Gastrocnemius medialis (tissue), 4 donors: ENCODE data around the gene NKX1-2. TPM values are rescaled to one million over a fixed set of nuclear protein-coding genes. Genes with fewer than 3 reads are reported as not detected.

ENCODE experiments used
- ATAC-seq, 2 donors: fragments of 150-250 bp; one replicate each; pipeline ENCODE4 v1.9.1; 2016
- DNase-seq, 2 donors: peaks; one replicate each; pipeline ENCODE4 v3.0.0-alpha.2; 2019
- H3K27ac ChIP-seq, 4 donors: fragments of 200-600 bp; sonication (generic); 1 replicate in 1 of 4; 2 replicates in 3 of 4; pipeline ENCODE4 v1.5.1; 2016 to 2018; ENCODE audit warnings: mild to moderate bottlenecking in 2 of 4, moderate library complexity in 1 of 4
- H3K27me3 ChIP-seq, 3 donors: fragments of 200-600 bp; sonication (generic) in 2 of 3; 1 replicate in 1 of 3; 2 replicates in 2 of 3; pipeline versions ENCODE4 v1.5.1 to v1.6.0; 2016 to 2019; ENCODE audit warnings: mild to moderate bottlenecking in 1 of 3, moderate library complexity in 1 of 3
- H3K36me3 ChIP-seq, 2 donors: fragments of 200-600 bp; sonication (generic) in 1 of 2; one replicate each; pipeline ENCODE4 v1.5.1; 2017 to 2018
- H3K4me1 ChIP-seq, 2 donors: fragments of 200-600 bp; sonication (generic) in 1 of 2; one replicate each; pipeline ENCODE4 v1.5.1; 2016 to 2017; ENCODE audit warnings: mild to moderate bottlenecking in 2 of 2
- H3K4me3 ChIP-seq, 4 donors: fragments of 200-600 bp; sonication (generic) in 3 of 4; 1 replicate in 1 of 4; 2 replicates in 3 of 4; pipeline ENCODE4 v1.5.1; 2016 to 2019; ENCODE audit warnings: mild to moderate bottlenecking in 2 of 4
- H3K9me3 ChIP-seq, 3 donors: fragments of 200-600 bp; sonication (generic) in 2 of 3; 1 replicate in 1 of 3; 2 replicates in 2 of 3; pipeline ENCODE4 v1.5.1; 2016 to 2019
- CTCF ChIP-seq, 5 experiments: fragments of 450-650 bp in 3 of 5; fragments of 200-600 bp in 2 of 5; sonication (generic) in 2 of 5; IDR thresholded peaks in 4 of 5; conservative IDR thresholded peaks in 1 of 5; 1 replicate in 4 of 5; 2 replicates in 1 of 5; pipeline ENCODE4 v1.5.1; 2016 to 2019; ENCODE audit warnings: antibody characterized with exemption in 5 of 5, mild to moderate bottlenecking in 3 of 5, moderate library complexity in 3 of 5
- POLR2A ChIP-seq, 2 donors: fragments of 450-650 bp; IDR thresholded peaks; one replicate each; pipeline ENCODE4 v1.6.1; 2017; ENCODE audit warnings: antibody characterized with exemption in 2 of 2, mild to moderate bottlenecking in 2 of 2, moderate library complexity in 2 of 2
- in situ Hi-C, 4 donors: fragments of 200-750 bp; cut with MboI; loops; one replicate each; pipeline versions ENCODE4 v1.15.0 to v1.8.0; 2017; ENCODE audit warnings: low sequenced_read_pairs in 4 of 4
- intact Hi-C: fragments of 100-400 bp; cut with DNase I; formaldehyde crosslinking; loops from one replicate; pipeline ENCODE4 v1.15.1; 2023; ENCODE audit warnings: low total_unique reads
- total RNA-seq, 4 donors: library from RNA; depleted of rRNA; stranded (reverse); fragments of >200 nt; gene quantifications; one replicate each; pipeline versions ENCODE4 v1.1.0 to v1.2.3, GENCODE V29; 2016

Gene NKX1-2
- total RNA-seq, 4 donors from 2014 or later: not detected

- Histone ChIP-seq H3K36me3 (no peaks in the 10 kb centered on the region), H3K4me1 (no peaks in the 10 kb centered on the region), H3K4me3 (no peak overlapping the region), H3K9me3 (no peaks in the 10 kb centered on the region), H3K27ac (no peak overlapping the region), H3K27me3 (peaks cover 0 to 10% (median 6%) of the 10 kb centered on the region in 3 donors)
- intact Hi-C loops (no loop called here), in situ Hi-C loops (no loop called here)
- no peak for DNase-seq
- no peak for TF ChIP-seq POLR2A (IDR thresholded peaks at IDR 0.05)
- no peak for TF ChIP-seq CTCF (IDR thresholded peaks at IDR 0.05 in 4 of 5, conservative IDR thresholded peaks at IDR 0.05 in 1 of 5)
- ATAC-seq: no peak
Measured at GRCh38 chr10:124459395-124459794, 9.6 kb upstream of the NKX1-2 start.

- ATAC-seq: no peak
- in situ Hi-C loops: no loop called here
- TF ChIP-seq POLR2A (IDR thresholded peaks at IDR 0.05): no peak
- TF ChIP-seq CTCF (IDR thresholded peaks at IDR 0.05 in 4 of 5, conservative IDR thresholded peaks at IDR 0.05 in 1 of 5): no peak
Measured at GRCh38 chr10:124458889-124459288, 9.1 kb upstream of the NKX1-2 start.

GRCh38 chr10:124458473-124458872 is 8.6 kb upstream of the NKX1-2 start:
- peaks cover 1 to 17% (median 16%) of the 10 kb centered on the region in 3 donors for H3K27me3 ChIP-seq
- no peak overlapping the region for H3K4me3 ChIP-seq
- H3K36me3 ChIP-seq: no peaks in the 10 kb centered on the region
- TF ChIP-seq POLR2A (IDR thresholded peaks at IDR 0.05) (no peak), CTCF (IDR thresholded peaks at IDR 0.05 in 4 of 5, conservative IDR thresholded peaks at IDR 0.05 in 1 of 5) (no peak)
- no peaks in the 10 kb centered on the region for H3K4me1 ChIP-seq
- intact Hi-C loops (no loop called here), in situ Hi-C loops (no loop called here)
- no peaks in the 10 kb centered on the region for H3K9me3 ChIP-seq
- no peak overlapping the region for H3K27ac ChIP-seq
- DNase-seq (no peak), ATAC-seq (no peak)

More at GRCh38 chr10:124458889-124459288, 9.1 kb upstream of the NKX1-2 start:
- Histone ChIP-seq H3K27me3 (peaks cover 0 to 13% (median 11%) of the 10 kb centered on the region in 3 donors), H3K27ac (no peak overlapping the region), H3K4me3 (no peak overlapping the region), H3K36me3 (no peaks in the 10 kb centered on the region), H3K4me1 (no peaks in the 10 kb centered on the region), H3K9me3 (no peaks in the 10 kb centered on the region)
- no peak for DNase-seq
- intact Hi-C loops: no loop called here

GRCh38 chr10:124455441-124455840 is 5.6 kb upstream of the NKX1-2 start:
- no peak for TF ChIP-seq CTCF (IDR thresholded peaks at IDR 0.05 in 4 of 5, conservative IDR thresholded peaks at IDR 0.05 in 1 of 5)
- no peak for TF ChIP-seq POLR2A (IDR thresholded peaks at IDR 0.05)
- Histone ChIP-seq H3K4me3 (no peak overlapping the region), H3K27ac (no peak overlapping the region), H3K4me1 (no peaks in the 10 kb centered on the region), H3K36me3 (no peaks in the 10 kb centered on the region), H3K9me3 (no peaks in the 10 kb centered on the region), H3K27me3 (peaks cover 25 to 45% (median 41%) of the 10 kb centered on the region in 3 donors)
- in situ Hi-C loops (no loop called here), intact Hi-C loops (no loop called here)
- ATAC-seq (no peak), DNase-seq (no peak)
